T-helper 1 cell (primary cell): ENCODE measurements around the gene SDF4.
"Not testable (repeated sequence)": the region's sequence is repeated elsewhere in the genome, so short reads cannot be mapped to it uniquely, and the experiment has no call there.

Experiments
- DNase-seq, 5 donors: peaks; one replicate each; pipeline ENCODE4 v3.0.0-alpha.2; 2012 to 2020

Gene SDF4

GRCh38 chr1:1197188-1197500 lies 34.7 kb downstream of the SDF4 start:
- peak in 1 of 5 donors; percentile 1 for DNase-seq

GRCh38 chr1:1196431-1197187 lies 35.2 kb downstream of the SDF4 start:
- peak in 1 of 5 donors; percentile 5 for DNase-seq

DNA sequence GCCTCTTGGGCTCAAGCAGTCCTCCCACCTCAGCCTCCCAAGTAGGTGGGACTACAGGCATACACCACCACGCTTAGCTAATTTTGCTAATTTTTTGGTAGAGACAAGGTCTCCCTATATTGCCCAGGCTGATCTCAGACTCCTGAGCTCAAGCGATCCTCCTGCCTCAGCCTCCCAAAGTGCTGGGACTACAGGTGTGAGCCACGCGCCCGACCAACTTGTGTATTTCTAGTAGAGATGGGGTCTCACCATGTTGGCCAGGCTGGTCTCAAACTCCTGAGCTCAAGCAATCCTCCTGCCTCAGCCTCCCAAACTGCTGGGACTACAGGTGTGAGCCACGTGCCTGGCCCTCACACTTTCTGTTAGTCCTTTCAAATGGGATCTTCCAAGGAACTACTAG lies 36.1 kb downstream of the SDF4 start:
- not testable (repeated sequence) for DNase-seq

- no peak for DNase-seq
Observed at GRCh38 chr1:1194723-1195122, 37.1 kb downstream of the SDF4 start.

GRCh38 chr1:1191734-1192133 lies 40.1 kb downstream of the SDF4 start:
- DNase-seq, result no peak

DNA sequence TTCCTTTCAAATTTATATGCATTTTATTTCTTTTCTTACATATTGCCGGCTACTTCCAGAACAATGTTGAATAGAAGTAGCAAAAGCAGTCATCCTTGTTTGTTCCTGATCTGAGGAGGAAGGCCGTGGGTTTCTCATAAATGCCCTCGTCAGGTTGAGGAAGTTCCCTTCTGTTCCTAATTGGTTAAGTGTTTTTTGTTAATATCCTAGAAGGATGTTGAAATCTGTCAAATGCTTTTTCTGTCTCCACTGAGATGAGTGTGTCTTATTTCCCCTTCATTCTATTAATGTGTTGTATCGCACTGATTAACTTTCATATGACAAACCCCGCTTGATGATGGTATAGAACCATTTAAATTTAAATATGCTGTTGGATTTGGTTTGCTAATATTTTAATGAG lies 42.7 kb downstream of the SDF4 start:
- no peak for DNase-seq

GRCh38 chr1:1187938-1188337 lies 43.9 kb downstream of the SDF4 start:
- DNase-seq, result no peak

DNA sequence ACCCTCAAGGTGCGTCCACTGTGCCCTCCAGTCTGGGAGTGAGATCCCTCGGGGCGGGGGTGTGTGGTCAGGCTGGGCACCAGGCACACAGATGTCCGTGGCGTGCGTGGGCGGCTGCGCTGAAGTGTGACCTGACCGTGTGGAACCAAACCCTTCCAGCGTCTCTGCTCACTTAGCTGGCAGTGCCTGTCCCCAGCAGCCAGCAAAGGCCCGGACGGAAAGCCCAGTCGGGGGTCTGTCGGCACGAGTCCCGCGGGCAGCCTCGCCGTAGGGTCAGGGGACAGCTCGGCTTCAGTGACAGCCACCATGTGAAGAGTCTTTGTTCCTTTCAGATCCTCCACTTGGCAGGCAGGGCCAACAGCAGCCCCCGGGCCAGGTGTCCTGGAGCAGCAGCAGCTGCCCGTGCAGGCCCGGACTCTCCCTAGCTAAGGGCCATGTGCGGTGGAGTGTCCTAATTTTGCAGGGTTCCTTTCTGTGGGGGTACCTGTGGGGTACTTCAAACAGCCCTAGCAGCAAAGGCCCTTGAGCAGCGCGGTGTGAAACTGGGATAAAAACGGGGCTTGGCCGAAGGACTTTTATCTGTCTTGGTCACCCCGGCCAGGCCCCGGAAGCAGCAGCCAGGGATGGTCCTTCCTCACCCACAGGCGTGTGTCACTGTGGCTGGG lies 46.6 kb downstream of the SDF4 start:
- peak in 1 of 5 donors; percentile 3 for DNase-seq

- no peak for DNase-seq
Observed at GRCh38 chr1:1183833-1184775, 47.7 kb downstream of the SDF4 start.

DNA sequence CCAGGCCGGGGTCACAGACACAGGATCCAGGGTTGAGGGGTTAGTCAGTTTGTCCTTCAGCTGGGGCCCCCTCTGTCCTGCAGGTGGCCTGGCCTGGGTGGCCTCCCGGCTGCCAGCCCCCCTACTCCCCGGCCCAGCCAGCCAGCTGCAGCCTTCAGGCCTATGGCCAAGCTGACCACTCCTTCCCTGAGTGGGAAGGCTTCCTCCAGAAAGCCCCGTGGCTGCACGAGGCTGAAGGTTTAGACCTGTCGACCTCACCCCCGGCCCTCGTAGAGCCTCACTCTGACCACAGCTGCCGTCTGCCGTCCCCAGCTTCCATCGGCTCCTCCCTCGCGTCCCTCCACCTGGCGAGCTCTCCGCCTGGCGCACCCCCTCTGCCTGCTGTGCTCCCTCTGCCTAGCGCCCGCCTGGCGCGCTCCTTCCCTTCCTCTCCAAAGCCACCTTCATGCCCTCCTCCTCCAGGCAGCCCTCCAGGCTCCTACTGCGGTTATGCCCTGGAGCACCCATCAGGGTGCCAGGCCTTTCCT lies 48.5 kb downstream of the SDF4 start:
- DNase-seq, result no peak

DNA sequence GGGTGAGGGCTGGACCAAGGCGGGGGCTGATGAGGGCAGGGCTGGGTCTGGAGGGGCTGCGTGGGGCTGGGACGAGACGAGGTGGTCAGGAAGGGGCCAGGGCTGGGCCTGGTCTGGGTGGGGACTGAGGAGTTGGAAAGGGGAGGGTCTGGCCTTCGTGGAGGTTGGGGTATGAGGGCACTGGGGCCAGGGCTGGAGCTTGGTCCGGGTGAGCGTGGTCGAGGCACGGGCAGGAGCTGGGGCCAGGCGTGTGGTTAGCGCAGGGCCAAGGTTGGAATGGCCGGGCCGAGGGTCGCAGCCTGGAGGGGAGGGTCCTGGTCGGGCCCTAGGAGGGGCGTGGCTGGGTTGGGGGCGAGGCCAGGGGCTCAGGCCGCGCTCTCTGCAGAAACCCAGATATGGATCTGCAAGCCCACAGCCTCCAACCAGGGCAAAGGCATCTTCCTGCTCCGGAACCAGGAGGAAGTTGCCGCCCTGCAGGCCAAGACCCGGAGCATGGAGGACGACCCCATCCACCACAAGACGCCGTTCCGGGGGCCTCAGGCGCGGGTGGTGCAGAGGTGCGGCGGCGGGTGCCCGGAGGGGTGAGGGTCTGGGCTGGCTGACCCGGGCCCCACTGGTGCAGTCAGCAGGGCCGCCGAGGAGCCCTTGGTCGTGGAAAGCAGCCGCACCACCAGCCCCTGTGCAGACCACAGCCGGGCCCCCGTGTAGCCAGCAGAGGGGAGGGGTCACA lies 49.1 kb downstream of the SDF4 start:
- DNase-seq, result peak in 2 of 5 donors; percentile 2 to 6

DNA sequence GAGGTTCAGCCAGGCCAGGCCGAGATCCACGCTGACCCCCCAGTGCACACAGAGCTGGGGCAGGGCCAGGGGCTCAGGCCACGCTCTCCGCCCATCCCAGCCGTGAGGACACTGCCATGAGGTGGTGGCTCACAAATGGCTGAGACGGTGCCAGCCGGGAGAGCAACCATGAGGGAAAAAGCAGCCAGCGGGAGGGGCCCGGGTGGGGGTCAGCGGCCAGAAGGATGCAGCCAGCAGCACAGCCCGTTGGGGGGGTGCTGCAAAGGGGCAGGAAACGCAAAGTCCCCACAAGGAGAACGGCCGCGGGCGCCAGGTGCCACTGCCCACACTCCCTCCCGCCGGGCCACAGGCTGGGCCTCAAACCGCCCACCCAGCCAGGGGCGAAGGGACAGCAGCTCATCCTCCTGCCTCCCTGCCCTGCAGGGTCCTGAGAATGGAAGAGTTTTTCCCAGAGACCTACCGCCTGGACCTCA lies 49.8 kb downstream of the SDF4 start:
- DNase-seq, result peak in 1 of 5 donors; percentile 3

DNA sequence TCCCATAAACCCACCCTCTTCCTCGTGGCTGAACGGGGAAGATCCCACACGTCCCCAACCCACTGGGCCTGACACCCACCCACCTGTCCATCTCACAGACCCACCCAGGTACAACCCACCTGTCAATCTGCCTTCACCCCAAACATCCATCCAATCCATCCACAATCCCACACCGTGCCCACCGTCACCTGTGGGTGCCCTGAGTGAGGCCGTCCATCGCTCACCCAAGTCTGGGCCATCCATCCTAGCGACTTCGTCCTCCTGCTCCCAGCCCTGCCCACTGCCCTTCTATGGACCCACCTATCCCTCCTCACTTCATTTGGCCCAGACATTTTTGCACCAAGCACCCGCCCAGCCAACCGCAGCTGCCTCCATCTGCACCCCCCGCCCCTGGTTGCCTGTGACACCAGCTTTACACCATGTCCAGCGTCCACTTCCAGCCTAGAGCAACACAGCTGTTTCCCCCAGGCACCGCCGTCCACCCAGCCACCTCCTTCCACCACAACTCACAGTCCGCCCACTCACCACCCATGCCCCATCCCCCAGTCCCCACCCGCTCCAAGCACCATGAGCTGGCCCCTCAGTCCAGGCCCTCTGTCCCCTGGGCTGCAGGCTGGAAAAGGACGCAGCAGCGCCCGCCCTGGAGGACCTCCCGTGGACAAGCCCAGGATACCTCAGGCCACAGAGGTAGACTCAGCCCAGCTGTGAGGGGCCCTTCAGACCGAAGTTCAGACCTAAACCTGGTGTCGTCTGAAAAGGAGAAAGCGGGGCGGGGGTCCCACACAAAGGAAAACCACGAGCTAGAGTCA lies 50.5 kb downstream of the SDF4 start:
- no peak for DNase-seq

GRCh38 chr1:1179983-1180861 lies 51.6 kb downstream of the SDF4 start:
- DNase-seq, result peak in 2 of 5 donors; percentile 0 to 2

GRCh38 chr1:1179346-1179982 lies 52.3 kb downstream of the SDF4 start:
- peak in 1 of 5 donors; percentile 3 for DNase-seq

GRCh38 chr1:1178794-1179331 lies 52.9 kb downstream of the SDF4 start:
- peak in 2 of 5 donors; percentile 3 to 5 for DNase-seq

DNA sequence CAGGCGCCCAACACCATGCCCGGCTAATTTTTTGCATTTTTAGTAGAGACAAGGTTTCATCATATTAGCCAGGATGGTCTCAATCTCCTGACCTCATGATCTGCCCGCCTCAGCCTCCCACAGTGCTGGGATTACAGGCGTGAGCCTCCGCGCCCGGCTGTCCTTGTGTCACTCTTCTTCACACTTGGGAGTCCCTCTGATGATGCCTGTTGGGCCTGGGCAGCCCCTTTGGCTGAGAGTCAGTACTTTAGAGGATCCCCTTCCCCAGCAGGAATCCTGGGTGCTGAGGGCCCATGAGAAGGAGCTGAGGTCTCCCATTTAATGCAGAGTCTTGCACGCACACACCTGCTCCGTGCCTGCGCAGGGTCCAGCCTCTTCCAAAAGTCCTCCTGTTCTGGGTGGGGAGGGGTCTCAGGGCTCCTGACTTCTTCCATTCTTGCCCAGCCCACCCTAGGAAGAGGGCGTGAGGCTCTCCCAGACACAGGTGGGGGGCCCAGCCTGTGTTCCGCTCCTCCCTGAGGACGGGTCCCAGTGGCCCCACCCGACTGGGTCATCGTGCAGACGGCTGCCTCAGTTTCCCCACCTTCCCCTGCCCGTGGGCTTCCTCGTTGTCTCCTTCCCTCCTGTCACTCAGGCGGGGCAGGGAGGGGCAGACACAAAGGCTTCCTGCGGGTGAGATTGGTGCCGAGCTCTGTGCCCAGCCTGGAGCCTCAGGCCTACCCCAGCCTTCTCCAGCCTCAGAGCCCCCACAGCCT lies 54.2 kb downstream of the SDF4 start:
- peak in 1 of 5 donors; percentile 1 for DNase-seq

GRCh38 chr1:1176931-1177330 lies 54.9 kb downstream of the SDF4 start:
- DNase-seq, result no peak
